Esophagus muscularis mucosa (tissue), 4 donors: ENCODE results near the gene TSPYL6.

ENCODE experiments used
- CTCF ChIP-seq, 3 experiments: fragments of 200-600 bp in 2 of 3; fragments of 450-650 bp in 1 of 3; sonication (generic) in 2 of 3; IDR thresholded peaks; one replicate each; pipeline ENCODE4 v1.5.1; 2017 to 2019; ENCODE audit warnings: antibody characterized with exemption in 3 of 3, mild to moderate bottlenecking in 2 of 3, moderate library complexity in 1 of 3
- EP300 ChIP-seq: sonication (generic); formaldehyde crosslinking; IDR thresholded peaks from one replicate; pipeline ENCODE4 v1.6.1; 2017; ENCODE audit warnings: antibody characterized with exemption
- POLR2A ChIP-seq: fragments of 450-650 bp; IDR thresholded peaks from one replicate; pipeline ENCODE4 v1.6.1; 2017; ENCODE audit warnings: antibody characterized with exemption, moderate library complexity, mild to moderate bottlenecking, low read depth
- POLR2AphosphoS5 ChIP-seq, 2 donors: sonication (generic); formaldehyde crosslinking; IDR thresholded peaks; one replicate each; pipeline ENCODE4 v1.6.1; 2017; ENCODE audit warnings: antibody characterized with exemption in 2 of 2

GRCh38 chr2:54209379-54209778 is 46.6 kb downstream of the TSPYL6 start:
- no peak for TF ChIP-seq CTCF (IDR thresholded peaks at IDR 0.05)
- no peak for TF ChIP-seq EP300
- TF ChIP-seq POLR2A: no peak
- no peak for TF ChIP-seq POLR2AphosphoS5 (IDR thresholded peaks at IDR 0.05)
